Mesenchymal stem cell (in vitro differentiated cells and primary cell): ENCODE data around the gene LRRIQ3.
"Not testable (repeated sequence)": the region's sequence is repeated elsewhere in the genome, so short reads cannot be mapped to it uniquely, and the experiment has no call there.

Experiments used
- DNase-seq: peaks from one replicate; pipeline ENCODE4 v3.0.0-alpha.2; 2013
- H2AFZ ChIP-seq: one replicate; pipeline ENCODE4 v1.6.1; 2013; ENCODE audit warnings: low read depth, mild to moderate bottlenecking, control low read depth, inconsistent platforms, low read length, moderate library complexity
- H2AK5ac ChIP-seq: 2 replicates; pipeline ENCODE4 v1.6.1; 2013; ENCODE audit warnings: low read length, moderate library complexity, mild to moderate bottlenecking, inconsistent platforms; ENCODE audit not compliant: severe bottlenecking
- H2BK120ac ChIP-seq: one replicate; pipeline ENCODE4 v1.6.1; 2013; ENCODE audit warnings: low read depth, mild to moderate bottlenecking, inconsistent platforms, low read length, moderate library complexity
- H2BK12ac ChIP-seq, 2 experiments: one replicate each; pipeline ENCODE4 v1.6.1; 2013; ENCODE audit warnings: inconsistent platforms in 2 of 2, low read length in 2 of 2, mild to moderate bottlenecking in 2 of 2, moderate library complexity in 2 of 2, control low read depth in 1 of 2
- H2BK15ac ChIP-seq: one replicate; pipeline ENCODE4 v1.6.1; 2013; ENCODE audit warnings: mild to moderate bottlenecking, low read depth, inconsistent platforms; ENCODE audit not compliant: poor library complexity, severe bottlenecking
- H2BK5ac ChIP-seq: 2 replicates; pipeline ENCODE4 v1.6.1; 2013; ENCODE audit warnings: low read depth, mild to moderate bottlenecking, low read length, control low read depth, inconsistent platforms; ENCODE audit not compliant: poor library complexity, severe bottlenecking
- H3K14ac ChIP-seq, 2 experiments: one replicate each; pipeline ENCODE4 v1.6.1; 2013; ENCODE audit warnings: inconsistent platforms in 2 of 2, low read length in 2 of 2, control low read depth in 1 of 2, mild to moderate bottlenecking in 1 of 2, moderate library complexity in 1 of 2
- H3K18ac ChIP-seq, 2 experiments: one replicate each; pipeline ENCODE4 v1.6.1; 2013; ENCODE audit warnings: inconsistent platforms in 2 of 2, low read length in 2 of 2, control low read depth in 1 of 2, low read depth in 1 of 2, mild to moderate bottlenecking in 1 of 2
- H3K23ac ChIP-seq, 2 experiments: one replicate each; pipeline ENCODE4 v1.6.1; 2013; ENCODE audit warnings: inconsistent platforms in 2 of 2, low read length in 2 of 2, mild to moderate bottlenecking in 2 of 2, moderate library complexity in 2 of 2, control low read depth in 1 of 2
- H3K27ac ChIP-seq: 2 replicates; pipeline ENCODE4 v1.5.1; 2013; ENCODE audit warnings: mild to moderate bottlenecking, moderate library complexity, low read length, control low read depth, inconsistent platforms; ENCODE audit not compliant: poor library complexity, severe bottlenecking
- H3K27me3 ChIP-seq, 2 experiments: 2 replicates each; pipeline versions ENCODE4 v1.6.1 to v1.7.0; 2013; ENCODE audit warnings: low read length in 2 of 2, mild to moderate bottlenecking in 2 of 2, moderate library complexity in 2 of 2, control low read depth in 1 of 2, inconsistent platforms in 1 of 2; ENCODE audit not compliant: control insufficient read depth in 1 of 2, insufficient read depth in 1 of 2
- H3K36me3 ChIP-seq, 2 experiments: 2 replicates each; pipeline versions ENCODE4 v1.6.1 to v1.7.0; 2013; ENCODE audit warnings: low read length in 2 of 2, control low read depth in 1 of 2, inconsistent platforms in 1 of 2, low read depth in 1 of 2, mild to moderate bottlenecking in 1 of 2; ENCODE audit not compliant: insufficient read depth in 2 of 2, control insufficient read depth in 1 of 2
- H3K4ac ChIP-seq, 2 experiments: one replicate each; pipeline ENCODE4 v1.6.1; 2013; ENCODE audit warnings: inconsistent platforms in 2 of 2, low read length in 2 of 2, mild to moderate bottlenecking in 2 of 2, moderate library complexity in 2 of 2, control low read depth in 1 of 2, low read depth in 1 of 2
- H3K4me1 ChIP-seq: 2 replicates; pipeline ENCODE4 v1.6.1; 2013; ENCODE audit warnings: low read depth, low read length, control low read depth; ENCODE audit not compliant: control insufficient read depth, insufficient read depth
- H3K4me2 ChIP-seq: 2 replicates; pipeline ENCODE4 v1.6.1; 2013; ENCODE audit warnings: low read length, mild to moderate bottlenecking, inconsistent platforms; ENCODE audit not compliant: poor library complexity, severe bottlenecking
- H3K4me3 ChIP-seq, 2 experiments: 2 replicates each; pipeline versions ENCODE4 v1.5.1 to v1.7.0; 2013; ENCODE audit warnings: low read length in 2 of 2, mild to moderate bottlenecking in 2 of 2, control low read depth in 1 of 2, low read depth in 1 of 2; ENCODE audit not compliant: insufficient read depth in 1 of 2
- H3K79me1 ChIP-seq: replicated peaks from 2 replicates; pipeline ENCODE4 v1.6.1; 2013; ENCODE audit warnings: mild to moderate bottlenecking, control low read depth, low read length, inconsistent platforms; ENCODE audit not compliant: poor library complexity, severe bottlenecking
- H3K9ac ChIP-seq: 2 replicates; pipeline ENCODE4 v1.7.0; 2013; ENCODE audit warnings: mild to moderate bottlenecking, low read length, moderate library complexity
- H3K9me3 ChIP-seq: 2 replicates; pipeline ENCODE4 v1.7.0; 2013; ENCODE audit warnings: mild to moderate bottlenecking, low read length; ENCODE audit not compliant: control insufficient read depth
- H4K8ac ChIP-seq: one replicate; pipeline ENCODE4 v1.6.1; 2013; ENCODE audit warnings: inconsistent platforms, mild to moderate bottlenecking, low read length, moderate library complexity
- H4K91ac ChIP-seq: one replicate; pipeline ENCODE4 v1.6.1; 2013; ENCODE audit warnings: mild to moderate bottlenecking, low read length, inconsistent platforms
- WGBS: methylation state at CpG from one replicate; pipeline ENCODE4 v1.1.7; 2013; ENCODE audit warnings: mixed read lengths; 5-methylcytosine and 5-hydroxymethylcytosine counted together

The LRRIQ3 gene

GRCh38 chr1:74174423-74174822 lies 23.6 kb downstream of the LRRIQ3 start:
- not testable (repeated sequence) for H3K9ac ChIP-seq, H3K18ac ChIP-seq, H3K4me2 ChIP-seq, H2AFZ ChIP-seq, H2BK5ac ChIP-seq, H3K27ac ChIP-seq, H4K8ac ChIP-seq, H2BK120ac ChIP-seq, H3K27me3 ChIP-seq, H3K79me1 ChIP-seq, H3K4me1 ChIP-seq, H2BK12ac ChIP-seq, H4K91ac ChIP-seq, H3K23ac ChIP-seq, H3K14ac ChIP-seq, H3K4ac ChIP-seq, DNase-seq, H2BK15ac ChIP-seq, H2AK5ac ChIP-seq, H3K36me3 ChIP-seq, H3K4me3 ChIP-seq
- WGBS = 88% methylated on average over 1 of the region's 1 CpG
- H3K9me3 ChIP-seq = peaks cover 24% of the 10 kb centered on the region

GRCh38 chr1:74162333-74162732 lies 35.6 kb downstream of the LRRIQ3 start:
- Histone ChIP-seq H2BK5ac (no peak overlapping the region), H3K9me3 (peaks cover 11% of the 10 kb centered on the region), H3K36me3 (no peaks in the 10 kb centered on the region), H3K9ac (no peak overlapping the region), H2BK15ac (no peak overlapping the region), H4K8ac (no peak overlapping the region), H3K23ac (no peak overlapping the region), H3K4ac (no peak overlapping the region), H2BK120ac (no peak overlapping the region), H2AFZ (no peak overlapping the region), H3K4me1 (no peaks in the 10 kb centered on the region), H3K4me3 (no peak overlapping the region), H3K27me3 (no peaks in the 10 kb centered on the region), H3K18ac (no peak overlapping the region), H3K79me1 (no peaks in the 10 kb centered on the region), H3K27ac (no peak overlapping the region), H2AK5ac (no peak overlapping the region), H4K91ac (no peak overlapping the region), H3K4me2 (no peak overlapping the region), H2BK12ac (no peak overlapping the region), H3K14ac (no peak overlapping the region)
- no peak for DNase-seq
- WGBS = no CpG with 5 or more reads among the region's 5 CpGs

- Histone ChIP-seq H3K27ac (no peak overlapping the region), H3K18ac (no peak overlapping the region), H4K91ac (no peak overlapping the region), H2AK5ac (no peak overlapping the region), H3K36me3 (no peaks in the 10 kb centered on the region), H2BK12ac (no peak overlapping the region), H4K8ac (no peak overlapping the region), H3K4ac (no peak overlapping the region), H2BK15ac (no peak overlapping the region), H2BK120ac (no peak overlapping the region), H2BK5ac (no peak overlapping the region), H3K4me2 (no peak overlapping the region), H3K4me1 (no peaks in the 10 kb centered on the region), H3K23ac (no peak overlapping the region), H3K9ac (no peak overlapping the region), H2AFZ (no peak overlapping the region), H3K27me3 (no peaks in the 10 kb centered on the region), H3K9me3 (peaks cover 6% of the 10 kb centered on the region), H3K4me3 (no peak overlapping the region), H3K79me1 (no peaks in the 10 kb centered on the region), H3K14ac (no peak overlapping the region)
- DNase-seq = peak; percentile 4
Observed at GRCh38 chr1:74161497-74161896, 36.5 kb downstream of the LRRIQ3 start.

GRCh38 chr1:74160046-74160445 lies 37.9 kb downstream of the LRRIQ3 start:
- H2AFZ ChIP-seq = no peak overlapping the region
- H4K91ac ChIP-seq = no peak overlapping the region
- no peak overlapping the region for H3K14ac ChIP-seq
- 66% methylated on average over 2 of the region's 2 CpGs for WGBS
- H2BK120ac ChIP-seq = no peak overlapping the region
- no peaks in the 10 kb centered on the region for H3K27me3 ChIP-seq
- no peaks in the 10 kb centered on the region for H3K9me3 ChIP-seq
- H3K4me1 ChIP-seq = no peaks in the 10 kb centered on the region
- H2BK5ac ChIP-seq = no peak overlapping the region
- H3K18ac ChIP-seq = no peak overlapping the region
- H4K8ac ChIP-seq = no peak overlapping the region
- H3K23ac ChIP-seq = no peak overlapping the region
- DNase-seq = no peak
- no peak overlapping the region for H3K9ac ChIP-seq
- no peak overlapping the region for H3K4ac ChIP-seq
- no peaks in the 10 kb centered on the region for H3K79me1 ChIP-seq
- no peaks in the 10 kb centered on the region for H3K36me3 ChIP-seq
- H3K27ac ChIP-seq = no peak overlapping the region
- no peak overlapping the region for H2BK15ac ChIP-seq
- H2AK5ac ChIP-seq = no peak overlapping the region
- no peak overlapping the region for H3K4me2 ChIP-seq
- no peak overlapping the region for H3K4me3 ChIP-seq
- no peak overlapping the region for H2BK12ac ChIP-seq
